GM13976 (cell line): Measurements from ENCODE around the gene FOS.

Experiments
- DNase-seq: peaks from one replicate; pipeline ENCODE4 v3.0.0; 2012; ENCODE audit warnings: low spot score
- CTCF ChIP-seq: IDR thresholded peaks from 2 replicates; pipeline ENCODE4 v1.5.1; 2012; ENCODE audit warnings: borderline replicate concordance, mild to moderate bottlenecking; ENCODE audit not compliant: insufficient read depth; ENCODE audit errors: extremely low read depth, missing control alignments, control extremely low read depth
- in situ Hi-C: fragments of 300-500 bp; cut with MboI; formaldehyde crosslinking; loops from one replicate; pipeline ENCODE4 v1.12.0; 2022; ENCODE audit warnings: low sequenced_read_pairs, mixed read lengths, inconsistent platforms; ENCODE audit not compliant: unreplicated experiment

Gene FOS

GRCh38 chr14:75331471-75331870 is 52.8 kb downstream of the FOS start:
- no peak for DNase-seq
- no peak for TF ChIP-seq CTCF
- in situ Hi-C loops = no loop called here
